Activated T-cell treated with anti-CD3 and anti-CD28 coated beads for 1 hour (primary cell): ENCODE data around the gene USP24.

Experiments
- DNase-seq: peaks from one replicate; pipeline ENCODE4 v3.0.0-alpha.2; 2020; ENCODE audit warnings: low read depth

USP24 gene

DNA sequence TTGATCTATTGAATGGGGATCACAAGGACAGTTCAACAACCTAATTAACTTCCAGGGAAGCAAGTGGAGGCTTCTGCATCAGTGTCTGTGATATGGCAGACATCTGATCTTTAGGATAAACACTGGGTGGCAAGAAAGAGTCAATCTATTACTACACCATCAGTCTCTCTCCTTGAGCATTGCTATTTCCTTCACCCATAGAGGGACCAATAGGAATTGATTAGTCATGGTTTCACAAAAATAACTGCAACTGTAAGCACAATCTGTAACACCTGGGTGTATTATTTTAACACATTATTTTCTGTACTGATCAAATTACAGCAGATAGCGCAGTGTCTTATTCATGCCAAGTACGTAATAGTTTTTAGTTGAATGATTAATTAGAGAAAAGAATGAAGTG, 50.3 kb downstream of the USP24 start:
- no peak for DNase-seq

DNA sequence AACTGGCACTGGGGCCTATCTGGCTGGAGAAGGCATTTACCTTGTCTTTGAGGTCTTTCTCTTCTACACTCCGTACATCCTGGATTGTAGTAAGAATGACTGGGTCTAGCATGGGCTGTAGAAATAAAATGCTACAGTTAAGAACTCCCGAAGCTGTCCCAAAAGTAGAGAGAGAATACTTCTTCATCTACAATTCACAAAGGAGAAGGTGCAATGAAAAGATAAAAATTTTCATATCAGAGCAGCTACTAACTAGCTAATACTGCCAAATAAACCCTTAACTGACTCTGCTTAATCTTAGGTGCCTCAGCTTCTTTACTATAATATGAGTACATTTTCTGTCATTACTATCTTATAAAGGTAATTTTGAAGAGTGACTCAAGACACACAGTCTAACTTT, 55.6 kb downstream of the USP24 start:
- no peak for DNase-seq

DNA sequence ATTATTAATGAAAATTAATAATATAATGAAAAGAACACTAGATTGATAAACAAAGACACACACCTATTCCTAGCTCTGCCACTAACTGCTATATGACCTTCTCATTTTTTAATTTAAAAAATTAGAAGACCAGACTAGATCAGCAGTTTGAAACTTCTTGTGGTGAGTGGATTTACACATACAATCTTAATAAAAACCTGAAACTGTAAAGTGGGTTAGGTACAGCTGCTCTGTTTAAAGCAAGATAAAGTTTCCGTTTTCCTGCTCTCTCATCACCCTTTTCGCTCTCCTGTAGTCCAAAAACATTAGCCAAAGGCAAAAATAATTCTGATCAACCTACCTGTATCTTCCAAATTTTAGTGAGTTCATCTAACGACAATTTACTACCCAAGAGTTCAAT, 58.6 kb downstream of the USP24 start:
- DNase-seq, result no peak

DNA sequence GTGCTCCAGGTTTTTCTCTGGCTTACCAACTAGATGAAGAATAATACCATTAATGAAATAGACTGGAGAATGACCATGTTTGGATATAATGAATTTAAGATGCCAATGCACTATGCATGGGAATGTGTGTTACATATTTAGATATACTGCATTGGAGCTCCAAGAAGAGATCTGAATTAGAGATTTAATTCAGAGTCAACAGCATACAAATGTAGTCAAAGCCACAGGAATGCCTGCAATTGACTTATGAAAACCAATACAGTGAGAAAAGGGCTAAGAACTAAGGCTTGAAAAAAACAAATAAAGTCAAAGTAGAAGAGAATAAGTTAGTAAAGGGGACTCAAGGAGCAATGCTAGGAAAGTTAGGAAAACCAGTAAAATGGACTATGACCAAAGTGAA, 59.1 kb downstream of the USP24 start:
- DNase-seq, result no peak

DNA sequence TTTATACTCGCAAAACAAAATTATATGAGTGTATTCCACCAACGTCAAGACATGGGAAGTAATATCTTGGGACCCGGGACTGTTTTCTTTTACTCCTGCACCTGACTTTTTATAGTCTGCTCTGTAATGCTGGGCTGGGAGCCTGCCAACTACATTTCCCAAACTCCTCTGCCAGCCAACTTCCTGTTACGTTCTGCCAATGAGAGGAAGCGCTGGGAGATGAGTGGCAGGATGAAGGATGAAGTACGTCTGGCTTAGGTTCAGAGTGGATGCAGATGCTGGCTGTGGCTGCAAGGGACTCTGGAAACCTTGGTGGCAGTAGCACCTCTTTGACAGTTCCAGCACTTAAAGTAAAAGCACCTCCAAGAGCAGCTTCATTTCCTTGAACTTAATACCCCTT, 59.6 kb downstream of the USP24 start:
- DNase-seq, result no peak

DNA sequence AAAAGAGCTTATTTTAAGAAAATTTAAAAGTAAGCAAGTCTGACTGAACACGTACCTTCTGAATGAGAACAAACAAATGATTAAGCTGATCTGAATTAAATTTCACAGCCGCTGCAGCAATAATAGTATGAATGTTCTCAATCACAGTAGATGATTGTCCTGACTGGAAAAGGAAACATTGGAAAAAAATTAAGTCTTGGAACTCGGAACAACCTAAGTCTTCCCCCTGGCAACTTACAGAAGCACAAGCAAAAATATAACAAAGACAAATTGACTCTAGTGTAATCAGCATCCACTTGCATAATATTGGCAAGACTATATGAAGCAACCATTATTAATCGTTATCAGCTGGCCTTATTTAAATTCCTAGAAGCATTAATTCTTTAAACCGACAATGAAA, 60.5 kb downstream of the USP24 start:
- DNase-seq, result no peak

DNA sequence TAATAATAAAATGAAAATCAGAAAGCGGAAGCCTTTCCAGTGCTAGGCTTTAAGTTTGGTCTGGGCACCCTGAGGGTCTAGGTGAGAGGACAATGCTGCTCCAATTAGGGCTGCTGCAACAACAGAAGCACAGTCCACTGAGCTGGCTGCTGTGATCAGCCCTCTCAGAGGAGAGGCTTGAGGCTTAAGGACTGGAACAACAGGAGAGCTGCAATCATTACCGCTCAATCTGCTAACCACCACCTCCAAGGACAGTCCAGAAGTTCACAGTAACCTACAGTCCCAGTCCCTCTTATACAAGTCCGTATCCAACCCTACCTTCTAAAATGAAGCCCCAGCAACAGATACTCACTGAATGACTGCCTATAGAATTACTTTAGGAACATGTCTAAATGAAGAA, 62.1 kb downstream of the USP24 start:
- no peak for DNase-seq

DNA sequence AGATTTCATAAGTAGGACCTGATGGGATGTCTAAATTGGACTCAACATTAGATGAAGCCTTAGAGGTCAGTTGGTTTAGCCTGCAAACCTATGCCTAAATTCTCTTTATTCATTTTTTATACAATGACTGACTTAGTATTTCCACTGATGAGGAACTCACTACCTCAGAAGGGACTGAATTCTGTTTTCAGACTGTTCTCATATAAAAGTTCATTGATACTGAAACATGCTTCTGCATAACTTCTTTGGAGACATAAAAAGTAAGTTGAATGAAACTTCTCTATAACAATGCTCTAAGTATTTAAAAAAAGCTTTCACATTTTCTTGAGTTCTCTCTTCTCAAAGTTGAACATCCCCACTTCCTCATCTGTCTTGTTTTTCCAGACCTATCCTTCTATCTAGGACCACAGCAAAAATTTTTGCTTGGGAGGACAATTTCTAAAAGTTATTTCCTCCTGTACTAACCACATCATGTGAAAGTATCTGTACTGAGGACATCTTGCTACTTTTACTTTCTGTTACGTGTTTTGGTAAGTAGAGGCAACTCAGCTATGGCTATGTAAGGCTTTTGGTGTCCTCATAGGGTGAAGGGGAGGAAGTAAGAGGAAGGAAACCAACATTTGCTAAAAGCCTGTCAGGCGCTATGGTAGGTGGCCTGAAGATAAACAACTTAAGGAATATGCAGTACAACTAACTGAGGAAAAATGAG, 64.1 kb downstream of the USP24 start:
- no peak for DNase-seq

DNA sequence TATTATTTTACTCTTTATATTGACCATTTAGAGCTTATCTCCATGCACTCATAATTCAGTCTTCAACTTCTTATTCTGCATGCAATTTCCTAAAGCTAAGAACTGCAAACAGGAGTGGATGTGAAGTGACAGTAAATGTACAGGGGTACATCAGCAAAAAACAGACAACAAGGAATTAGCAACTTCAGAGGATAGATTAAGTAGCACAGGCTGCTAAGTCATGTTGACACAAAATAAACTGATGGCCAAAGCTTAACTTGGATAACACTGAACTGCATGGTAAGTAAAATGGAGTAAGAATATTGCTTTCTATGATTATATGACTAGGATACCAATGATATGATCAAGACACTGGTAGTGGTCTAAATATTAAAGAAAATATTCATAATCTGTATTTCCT, 66.5 kb downstream of the USP24 start:
- no peak for DNase-seq

DNA sequence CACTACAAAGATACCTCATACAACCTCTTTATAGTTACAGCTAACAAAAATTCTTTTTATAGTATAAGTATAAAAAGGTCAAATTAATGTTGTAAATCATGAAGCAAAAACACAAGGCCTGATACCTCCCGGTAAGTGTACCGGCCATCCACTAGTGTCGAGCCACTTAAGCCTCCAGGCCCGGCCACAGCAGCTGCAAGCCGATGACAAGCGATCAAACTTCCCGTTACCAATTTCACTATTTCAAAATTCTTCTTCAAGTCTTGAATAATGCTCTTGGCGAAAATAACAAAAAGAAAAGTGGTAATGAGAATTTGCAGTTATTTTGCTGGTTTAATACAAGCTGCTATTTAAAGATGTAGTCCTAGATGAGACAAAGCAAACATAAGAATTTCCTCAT, 67.6 kb downstream of the USP24 start:
- no peak for DNase-seq

DNA sequence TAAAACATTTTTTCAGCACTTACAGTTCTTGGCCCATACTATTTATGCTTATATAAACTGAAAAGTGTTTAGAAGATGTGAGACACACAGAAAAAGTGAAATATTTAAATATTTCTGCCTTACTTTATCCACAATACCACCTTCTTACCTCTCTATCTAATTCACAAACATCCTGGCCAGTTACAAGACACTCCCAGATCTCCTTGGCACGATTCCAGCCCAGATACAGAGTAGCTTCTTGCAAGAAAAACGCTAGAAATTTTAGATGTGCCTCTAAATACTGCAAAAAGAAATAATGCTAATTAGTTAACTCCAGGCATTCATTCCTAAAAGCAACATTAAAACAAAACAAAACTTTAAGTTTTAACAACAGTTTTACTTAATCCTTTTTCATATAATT, 68.4 kb downstream of the USP24 start:
- DNase-seq, result no peak

DNA sequence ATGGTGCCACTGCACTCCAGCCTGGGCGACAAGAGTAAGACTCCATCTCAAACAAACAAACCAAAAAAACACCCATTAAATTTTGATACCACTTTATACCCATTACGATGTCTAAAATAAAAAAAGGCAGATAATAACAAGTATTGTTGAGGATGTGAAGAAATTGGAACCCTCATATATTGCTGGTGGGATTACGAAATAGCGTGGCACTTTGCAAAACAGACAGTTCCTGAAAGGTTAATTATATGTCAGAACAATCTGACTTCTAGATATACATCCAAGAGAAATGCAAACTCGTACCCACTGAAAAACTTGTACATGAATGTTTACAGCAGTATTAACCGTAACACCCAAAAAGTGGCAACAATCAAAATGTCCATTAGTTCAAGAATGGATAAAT, 70.3 kb downstream of the USP24 start:
- no peak for DNase-seq

DNA sequence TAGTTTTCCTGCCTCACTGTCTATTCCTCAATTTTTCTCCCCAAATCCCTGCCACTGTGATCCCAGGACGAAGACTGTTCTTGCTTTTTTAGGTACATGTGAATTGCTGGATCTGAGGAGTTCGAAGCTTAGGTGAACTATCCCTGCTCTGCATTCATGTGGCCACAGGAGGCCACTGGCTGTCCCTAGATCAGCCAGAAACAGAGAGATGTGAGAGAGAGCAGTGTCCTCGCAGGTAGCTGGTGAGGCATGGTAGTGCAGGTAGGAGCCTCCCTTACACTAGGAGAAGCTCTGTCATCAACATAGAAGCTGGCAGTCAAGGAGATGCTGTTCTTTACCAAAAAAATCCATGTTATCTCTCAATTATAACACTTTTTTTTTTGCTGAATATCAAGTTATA, 71.5 kb downstream of the USP24 start:
- no peak for DNase-seq

DNA sequence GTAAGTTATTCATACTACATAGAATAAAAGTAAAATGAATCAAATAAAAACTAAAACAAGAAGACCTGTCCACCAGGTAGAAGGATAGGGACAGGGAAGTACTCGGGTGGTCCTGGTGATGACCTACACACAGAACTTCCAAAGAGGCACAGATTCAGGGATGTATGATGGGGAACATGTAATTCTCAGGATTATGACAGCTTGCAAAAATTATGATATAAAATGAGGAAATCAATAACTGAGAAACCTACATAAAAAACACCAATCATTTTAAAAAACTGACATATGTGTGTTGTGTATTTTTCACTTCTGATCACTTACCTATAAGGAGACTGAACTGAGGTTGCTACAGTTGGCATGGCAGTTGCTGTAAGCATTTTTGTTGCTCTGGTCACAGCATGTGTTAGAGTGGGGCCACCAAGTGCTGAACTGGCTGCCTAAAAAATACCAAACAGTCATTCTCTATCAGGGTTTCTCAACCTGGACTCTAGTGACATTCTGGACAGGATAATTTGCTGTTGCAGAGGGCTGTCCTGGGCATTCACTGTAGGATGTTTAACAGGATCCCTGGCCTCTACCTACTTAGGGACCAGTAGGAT, 73.8 kb downstream of the USP24 start:
- no peak for DNase-seq

DNA sequence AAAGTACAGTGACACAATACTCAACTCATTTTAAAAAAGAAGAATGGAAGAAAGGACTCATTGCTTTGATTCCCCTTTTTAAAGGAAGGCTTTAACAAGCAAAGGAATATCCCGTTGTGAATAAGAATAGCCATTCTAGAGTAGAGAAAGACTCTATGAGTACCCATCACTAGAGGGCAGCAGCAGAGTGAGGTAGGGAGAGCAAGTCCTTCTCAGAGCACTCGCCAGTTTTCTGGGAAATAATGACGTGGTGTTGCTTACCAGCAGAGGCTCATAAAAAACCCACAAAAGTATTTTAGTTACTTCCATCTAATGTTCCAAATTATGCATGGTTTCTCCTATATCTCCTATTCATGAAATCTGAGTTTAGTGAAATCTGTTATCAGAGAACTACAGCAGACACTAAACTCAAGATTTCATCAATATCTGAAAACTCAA, 74.6 kb downstream of the USP24 start:
- DNase-seq, result peak; percentile 47

DNA sequence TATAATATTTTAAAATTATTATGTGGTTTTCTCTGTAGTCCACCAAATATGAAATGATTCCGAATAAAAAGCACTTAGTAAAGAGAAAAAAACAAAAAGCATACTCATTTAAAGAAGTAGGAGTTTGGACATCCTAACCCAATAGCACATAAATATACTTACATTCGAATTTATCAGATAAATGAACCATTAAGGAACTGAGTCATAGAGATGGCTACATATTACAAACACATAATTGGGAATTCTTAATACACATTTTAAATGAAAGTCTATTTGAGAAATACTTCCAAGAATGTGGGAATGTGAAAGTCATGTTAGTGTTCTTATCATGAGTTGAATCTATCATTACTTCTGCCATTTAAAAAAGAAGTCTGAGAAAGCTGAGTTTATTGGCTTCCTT, 75.0 kb downstream of the USP24 start:
- DNase-seq, result no peak

DNA sequence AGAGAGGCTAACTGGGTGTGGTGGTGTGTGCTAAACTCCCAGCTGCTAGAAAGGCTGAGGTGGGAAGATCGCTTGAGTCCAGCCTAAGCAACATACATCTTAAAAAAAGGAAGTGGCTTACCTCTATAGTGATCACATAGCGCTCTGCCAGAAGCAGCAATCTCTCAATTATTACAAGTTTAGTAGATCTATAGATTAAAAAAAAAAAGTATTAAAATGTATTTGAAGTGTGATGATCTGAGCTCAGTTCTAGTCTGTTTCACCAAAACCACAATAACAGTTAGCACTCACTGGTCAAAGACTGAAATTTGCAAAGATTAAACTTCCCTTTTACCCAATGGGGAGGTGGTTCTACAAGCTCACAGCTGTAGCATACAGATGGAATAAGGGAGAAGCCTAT, 76.3 kb downstream of the USP24 start:
- DNase-seq, result no peak

DNA sequence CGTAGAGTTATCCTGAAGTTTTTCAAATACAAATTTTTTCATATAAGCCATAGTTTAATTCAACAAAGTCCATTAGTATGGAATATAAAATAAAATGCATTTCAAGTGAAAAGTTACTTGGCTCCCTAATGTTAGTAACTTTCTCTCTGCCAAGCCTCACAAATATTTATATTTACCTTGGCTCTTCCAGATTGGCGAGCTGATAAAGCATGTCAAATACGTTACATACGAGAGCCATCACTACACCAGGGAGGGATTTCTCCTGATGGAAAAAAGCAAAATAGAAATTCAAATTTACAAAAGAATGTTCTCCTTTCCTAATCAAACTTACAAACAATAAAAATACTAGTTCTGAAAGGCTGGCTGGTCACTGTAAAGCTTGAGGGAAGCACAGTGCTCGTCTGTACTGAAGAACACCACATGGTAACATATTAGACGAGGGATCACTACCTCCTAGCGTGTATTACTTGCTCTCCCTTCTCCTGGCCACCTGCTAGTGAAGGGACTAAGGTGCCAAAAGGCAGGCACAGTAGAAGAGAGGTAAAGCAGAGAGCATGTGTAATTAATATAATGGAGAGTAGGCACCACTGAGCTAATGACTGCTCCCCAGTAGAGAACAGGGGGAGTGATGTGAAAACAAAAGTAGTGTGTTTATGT, 80.9 kb downstream of the USP24 start:
- DNase-seq, result no peak

DNA sequence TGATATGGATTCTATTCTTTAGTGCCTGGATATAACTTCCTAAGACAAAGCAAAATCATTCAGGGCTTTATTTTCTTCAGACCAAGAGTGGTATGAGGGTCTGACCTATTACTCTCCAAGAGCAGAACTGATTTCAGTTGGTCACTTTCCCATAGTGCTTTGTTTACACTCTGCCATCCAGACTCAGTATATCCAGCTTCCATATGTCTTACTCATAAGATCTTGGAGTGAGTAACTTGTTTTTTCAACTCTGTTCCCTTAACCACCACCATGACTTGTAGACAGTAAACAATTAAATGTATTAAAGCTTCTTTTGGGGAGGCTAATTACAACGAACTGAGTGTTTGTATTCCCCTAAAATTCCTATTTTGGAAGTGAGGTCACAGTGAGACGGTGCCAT, 83.4 kb downstream of the USP24 start:
- DNase-seq, result no peak

DNA sequence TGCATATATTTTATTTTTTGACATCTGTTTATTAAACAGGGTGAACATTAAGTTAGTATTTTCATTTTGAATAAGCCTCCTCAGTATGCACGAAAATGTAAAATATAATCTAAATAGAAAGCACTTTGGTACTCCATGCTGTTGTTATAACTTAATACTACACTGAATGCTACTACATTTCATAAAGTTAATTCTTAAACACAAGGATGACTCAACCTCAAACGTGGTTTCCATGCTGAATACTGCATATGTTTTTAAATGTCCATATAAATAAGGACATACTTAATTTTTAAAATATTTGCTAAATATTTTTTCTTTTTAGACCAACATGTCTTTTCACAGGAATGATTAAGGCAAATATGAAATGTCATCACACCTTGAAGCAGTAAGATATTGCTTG, 83.9 kb downstream of the USP24 start:
- DNase-seq, result no peak

DNA sequence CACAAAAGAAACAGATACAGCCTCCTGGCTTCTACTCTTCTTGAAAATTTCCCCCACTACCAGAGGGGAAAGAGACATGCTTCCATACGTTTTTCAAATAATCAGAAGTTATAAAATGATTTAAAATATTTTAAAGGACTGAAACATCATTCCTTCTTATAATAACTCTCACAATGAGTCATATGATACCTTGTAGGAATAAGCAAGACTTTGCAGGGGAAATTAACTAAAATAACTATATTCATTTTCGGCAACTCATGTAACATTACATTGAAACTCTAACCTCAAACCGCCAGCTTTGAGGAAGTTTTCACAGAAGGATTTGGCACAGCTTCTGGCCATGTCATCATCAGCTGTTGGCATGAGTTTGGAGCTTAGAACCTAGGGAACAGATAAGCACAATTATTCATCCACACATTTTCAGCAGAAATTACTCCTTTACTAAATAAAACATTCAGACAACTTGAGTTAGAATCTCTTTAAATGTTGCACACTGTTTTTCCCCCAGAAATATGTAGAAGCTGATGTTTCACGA, 85.9 kb downstream of the USP24 start:
- no peak for DNase-seq

DNA sequence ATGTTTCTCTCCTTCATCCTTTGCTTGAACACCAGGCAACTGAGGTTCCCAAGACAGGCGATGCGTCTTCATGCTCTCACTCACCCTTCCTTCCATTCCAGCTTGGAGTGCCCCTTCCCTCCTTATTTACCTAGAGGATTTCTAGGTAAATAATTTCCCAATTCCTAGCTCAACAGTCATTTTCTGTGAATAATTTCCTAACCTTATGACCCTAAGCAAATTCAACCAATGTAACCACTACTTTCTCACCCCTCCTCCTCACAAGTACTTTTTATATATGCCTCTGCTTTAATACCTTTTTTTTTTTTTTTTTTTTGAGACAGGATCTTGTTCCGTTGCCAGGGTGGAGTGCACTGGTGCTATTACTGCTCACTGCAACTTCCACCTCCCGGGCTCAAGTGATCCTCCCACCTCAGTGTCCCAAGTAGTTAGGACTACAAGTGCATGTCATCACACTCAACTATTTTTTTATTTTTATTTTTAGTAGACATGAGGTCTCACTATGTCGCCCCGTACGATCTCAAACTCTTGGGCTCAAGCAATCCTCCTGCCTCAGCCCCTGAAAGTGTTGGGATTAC, 86.7 kb downstream of the USP24 start:
- DNase-seq, result no peak

DNA sequence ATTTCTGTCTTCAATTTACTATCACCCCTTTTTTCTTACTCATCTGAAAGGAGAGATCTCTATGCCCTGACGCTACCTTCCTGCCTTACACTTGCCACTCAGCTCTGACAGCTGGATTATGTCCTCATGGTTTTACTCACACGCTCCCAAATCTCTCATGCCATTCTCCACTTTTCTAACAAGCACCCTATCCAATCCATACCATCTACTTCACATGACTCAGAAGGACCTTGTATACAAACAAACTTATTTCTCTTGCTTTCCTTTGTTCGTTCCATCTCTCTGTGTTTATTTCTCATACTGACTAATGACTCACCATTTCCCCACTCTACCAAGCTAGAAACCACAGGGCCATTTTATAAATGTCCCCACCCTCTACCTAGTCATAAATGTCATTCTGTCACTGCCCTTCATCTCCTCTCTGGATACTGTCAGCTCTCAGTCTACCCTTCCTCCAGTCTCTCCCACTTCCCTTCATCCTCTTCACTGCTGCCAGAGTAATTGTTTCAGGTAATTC, 87.3 kb downstream of the USP24 start:
- DNase-seq, result no peak
